Kidney epithelial cell (primary cell): ENCODE measurements around the gene THEM5. TPM values are rescaled to one million over a fixed set of nuclear protein-coding genes. Genes with fewer than 3 reads are reported as not detected.

Source experiments
- DNase-seq: peaks from one replicate; pipeline ENCODE4 v3.0.0-alpha.2; 2010; ENCODE audit warnings: low read depth
- H3K27me3 ChIP-seq: 2 replicates; pipeline ENCODE4 v1.6.0; 2011; ENCODE audit warnings: low read length; ENCODE audit not compliant: control insufficient read depth, insufficient read depth
- H3K36me3 ChIP-seq: 2 replicates; pipeline ENCODE4 v1.5.1; 2011; ENCODE audit warnings: low read length; ENCODE audit not compliant: control insufficient read depth, insufficient read depth
- H3K4me3 ChIP-seq: 2 replicates; pipeline ENCODE4 v1.5.1; 2011; ENCODE audit warnings: low read depth, mild to moderate bottlenecking, control low read depth, low read length
- CTCF ChIP-seq: IDR thresholded peaks from 2 replicates; pipeline ENCODE4 v1.5.1; 2011; ENCODE audit warnings: mild to moderate bottlenecking, moderate library complexity, low read length, control low read depth, inconsistent platforms; ENCODE audit not compliant: insufficient read depth, poor library complexity, severe bottlenecking
- total RNA-seq: library from RNA; depleted of rRNA; stranded (reverse); fragments of >200 nt; gene quantifications from 2 replicates; pipeline ENCODE4 v1.2.3, GENCODE V29; 2015

Gene THEM5
- total RNA-seq, 1 donor from 2014 or later = not detected

- Histone ChIP-seq H3K36me3 (no peaks in the 10 kb centered on the region), H3K4me3 (no peak overlapping the region), H3K27me3 (no peaks in the 10 kb centered on the region)
- no peak for TF ChIP-seq CTCF
- DNase-seq = no peak
Measured at GRCh38 chr1:151829352-151830046, 24.0 kb downstream of the THEM5 start.

- no peak for DNase-seq
- Histone ChIP-seq H3K27me3 (no peaks in the 10 kb centered on the region), H3K36me3 (no peaks in the 10 kb centered on the region), H3K4me3 (no peak overlapping the region)
- no peak for TF ChIP-seq CTCF
Measured at GRCh38 chr1:151828921-151829320, 24.6 kb downstream of the THEM5 start.

GRCh38 chr1:151827853-151828252 is 25.7 kb downstream of the THEM5 start:
- H3K4me3 ChIP-seq = no peak overlapping the region
- H3K27me3 ChIP-seq = no peaks in the 10 kb centered on the region
- TF ChIP-seq CTCF = no peak

GRCh38 chr1:151825751-151826660 is 27.5 kb downstream of the THEM5 start:
- no peak for TF ChIP-seq CTCF
- no peaks in the 10 kb centered on the region for H3K27me3 ChIP-seq
- no peak overlapping the region for H3K4me3 ChIP-seq
- no peak for DNase-seq
- no peaks in the 10 kb centered on the region for H3K36me3 ChIP-seq

More at GRCh38 chr1:151827853-151828252, 25.7 kb downstream of the THEM5 start:
- no peaks in the 10 kb centered on the region for H3K36me3 ChIP-seq
- no peak for DNase-seq

- TF ChIP-seq CTCF = no peak
- Histone ChIP-seq H3K4me3 (no peak overlapping the region), H3K27me3 (no peaks in the 10 kb centered on the region), H3K36me3 (no peaks in the 10 kb centered on the region)
- DNase-seq = no peak
Measured at GRCh38 chr1:151825204-151825603, 28.3 kb downstream of the THEM5 start.

GRCh38 chr1:151823175-151823574 is 30.3 kb downstream of the THEM5 start:
- DNase-seq = no peak
- no peak for TF ChIP-seq CTCF
- no peaks in the 10 kb centered on the region for H3K27me3 ChIP-seq
- H3K36me3 ChIP-seq = no peaks in the 10 kb centered on the region
- H3K4me3 ChIP-seq = no peak overlapping the region
